ENCODE data around the gene XYLB. TPM values are rescaled to one million over a fixed set of nuclear protein-coding genes. Genes with fewer than 3 reads are reported as not detected.

XYLB gene
- total and polyA plus RNA-seq, 3 experiments from 2014 or later: 0.15 to 6.2 (median 5.7) TPM

- H3K27me3 Mint-ChIP-seq: no peaks in the 10 kb centered on the region
- H3K9me3 Mint-ChIP-seq: no peaks in the 10 kb centered on the region
- Histone ChIP-seq H3K27me3 (ENCODE audit: insufficient read depth, low read length, poor library complexity, severe bottlenecking) (no peaks in the 10 kb centered on the region), H3K27ac (ENCODE audit: low read depth, low read length) (no peak overlapping the region), H3K36me3 (ENCODE audit: insufficient read depth, low read length) (no peaks in the 10 kb centered on the region), H3K9me3 (ENCODE audit: low read length) (no peaks in the 10 kb centered on the region), H3K4me1 (ENCODE audit: insufficient read depth, low read length) (no peaks in the 10 kb centered on the region), H3K4me3 (ENCODE audit: low read length) (no peak overlapping the region)
- CTCF ChIA-PET: interaction anchor here (1.2 to 1.3 kb wide), 2 partner anchors 15 to 16 kb away, joined by 3 to 4 read pairs; partner anchors contain the start of gene XYLB
- H3K4me3 Mint-ChIP-seq: no peak overlapping the region
- H3K36me3 Mint-ChIP-seq: peaks cover 0 to 2% (median 0%) of the 10 kb centered on the region in 3 donors
- DNase-seq: no peak
- peaks cover 7 to 11% (median 11%) of the 10 kb centered on the region in 3 donors for H3K4me1 Mint-ChIP-seq
- POLR2A ChIA-PET: no interaction called here
- no peak overlapping the region for H3K27ac Mint-ChIP-seq
These were observed 14.9 kb downstream of the XYLB start for GRCh38 chr3:38361496-38361895.

DNA sequence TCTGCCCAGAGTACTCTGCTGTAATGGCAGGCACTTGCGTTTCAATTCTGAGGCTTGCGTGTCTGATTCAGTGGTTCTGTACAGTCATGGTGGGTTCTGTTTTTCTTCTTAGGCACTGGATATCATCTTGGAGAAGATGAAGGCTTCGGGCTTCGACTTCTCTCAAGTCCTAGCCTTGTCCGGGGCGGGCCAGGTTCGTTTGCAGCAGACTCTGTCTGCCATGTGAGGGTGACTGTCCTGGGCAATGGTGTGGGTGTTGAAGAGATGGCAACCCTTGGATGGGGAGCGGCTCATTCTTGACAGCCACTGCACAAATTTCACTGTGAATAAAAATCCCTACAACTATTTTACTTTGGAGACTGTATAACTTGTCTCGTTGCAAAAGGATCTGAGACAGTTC, 16.2 kb downstream of the XYLB start:
- Histone ChIP-seq H3K9me3 (ENCODE audit: low read length) (no peaks in the 10 kb centered on the region), H3K36me3 (ENCODE audit: insufficient read depth, low read length) (no peaks in the 10 kb centered on the region), H3K4me1 (ENCODE audit: insufficient read depth, low read length) (no peaks in the 10 kb centered on the region), H3K27ac (ENCODE audit: low read depth, low read length) (no peak overlapping the region), H3K27me3 (ENCODE audit: insufficient read depth, low read length, poor library complexity, severe bottlenecking) (no peaks in the 10 kb centered on the region), H3K4me3 (ENCODE audit: low read length) (no peak overlapping the region)
- Mint-ChIP-seq H3K27ac (no peak overlapping the region), H3K4me3 (no peak overlapping the region), H3K9me3 (no peaks in the 10 kb centered on the region), H3K27me3 (no peaks in the 10 kb centered on the region), H3K4me1 (peaks cover 7 to 11% (median 11%) of the 10 kb centered on the region in 3 donors), H3K36me3 (peaks cover 0 to 2% (median 0%) of the 10 kb centered on the region in 3 donors)
- POLR2A ChIA-PET: no interaction called here
- DNase-seq: no peak
- CTCF ChIA-PET: no interaction called here

- H3K4me3 ChIP-seq (ENCODE audit: low read length): no peak overlapping the region
- Mint-ChIP-seq H3K27me3 (no peaks in the 10 kb centered on the region), H3K4me3 (no peak overlapping the region), H3K27ac (no peak overlapping the region), H3K4me1 (peaks cover 7 to 11% (median 11%) of the 10 kb centered on the region in 3 donors), H3K36me3 (peaks cover 0 to 9% (median 2%) of the 10 kb centered on the region in 3 donors), H3K9me3 (peaks cover 0 to 4% (median 0%) of the 10 kb centered on the region in 5 donors)
- POLR2A ChIA-PET: no interaction called here
- no peak overlapping the region for H3K27ac ChIP-seq (ENCODE audit: low read depth, low read length)
- no peaks in the 10 kb centered on the region for H3K9me3 ChIP-seq (ENCODE audit: low read length)
- CTCF ChIA-PET: interaction anchor here (1.4 kb wide), 1 partner anchor 18 kb away, joined by 6 read pairs; the partner anchor contains the start of gene XYLB
- no peaks in the 10 kb centered on the region for H3K4me1 ChIP-seq (ENCODE audit: insufficient read depth, low read length)
- H3K36me3 ChIP-seq (ENCODE audit: insufficient read depth, low read length): no peaks in the 10 kb centered on the region
- no peaks in the 10 kb centered on the region for H3K27me3 ChIP-seq (ENCODE audit: insufficient read depth, low read length, poor library complexity, severe bottlenecking)
- DNase-seq: no peak
These were observed 18.3 kb downstream of the XYLB start for GRCh38 chr3:38364721-38365400.

GRCh38 chr3:38365469-38366062, 19.0 kb downstream of the XYLB start:
- no peak for DNase-seq
- H3K4me3 Mint-ChIP-seq: no peak overlapping the region
- H3K4me3 ChIP-seq (ENCODE audit: low read length): no peak overlapping the region
- no peaks in the 10 kb centered on the region for H3K36me3 ChIP-seq (ENCODE audit: insufficient read depth, low read length)
- ChIA-PET CTCF (interaction anchor here (1.4 kb wide), 1 partner anchor 19 kb away, joined by 6 read pairs; the partner anchor contains the start of gene XYLB), POLR2A (interaction anchor here (0.7 kb wide), 1 partner anchor 19 kb away, joined by 5 read pairs; the partner anchor contains the start of gene XYLB)
- H3K4me1 ChIP-seq (ENCODE audit: insufficient read depth, low read length): no peaks in the 10 kb centered on the region
- H3K27ac Mint-ChIP-seq: no peak overlapping the region
- H3K9me3 ChIP-seq (ENCODE audit: low read length): no peaks in the 10 kb centered on the region
- no peaks in the 10 kb centered on the region for H3K27me3 Mint-ChIP-seq
- H3K27ac ChIP-seq (ENCODE audit: low read depth, low read length): no peak overlapping the region
- H3K27me3 ChIP-seq (ENCODE audit: insufficient read depth, low read length, poor library complexity, severe bottlenecking): no peaks in the 10 kb centered on the region
- H3K4me1 Mint-ChIP-seq: peaks cover 7 to 13% (median 11%) of the 10 kb centered on the region in 3 donors
- peaks cover 0 to 4% (median 0%) of the 10 kb centered on the region in 5 donors for H3K9me3 Mint-ChIP-seq
- H3K36me3 Mint-ChIP-seq: peaks cover 0 to 9% (median 2%) of the 10 kb centered on the region in 3 donors

- Histone ChIP-seq H3K9me3 (ENCODE audit: low read length) (no peaks in the 10 kb centered on the region), H3K27me3 (ENCODE audit: insufficient read depth, low read length, poor library complexity, severe bottlenecking) (no peaks in the 10 kb centered on the region), H3K36me3 (ENCODE audit: insufficient read depth, low read length) (no peaks in the 10 kb centered on the region), H3K4me1 (ENCODE audit: insufficient read depth, low read length) (no peaks in the 10 kb centered on the region), H3K27ac (ENCODE audit: low read depth, low read length) (no peak overlapping the region), H3K4me3 (ENCODE audit: low read length) (no peak overlapping the region)
- POLR2A ChIA-PET: interaction anchor here (0.7 kb wide), 1 partner anchor 20 kb away, joined by 5 read pairs; the partner anchor contains the start of gene XYLB
- CTCF ChIA-PET: no interaction called here
- Mint-ChIP-seq H3K9me3 (peaks cover 0 to 4% (median 0%) of the 10 kb centered on the region in 5 donors), H3K36me3 (peaks cover 0 to 9% (median 2%) of the 10 kb centered on the region in 3 donors), H3K27ac (no peak overlapping the region), H3K4me1 (peaks cover 7 to 15% (median 11%) of the 10 kb centered on the region in 3 donors), H3K4me3 (no peak overlapping the region), H3K27me3 (no peaks in the 10 kb centered on the region)
- DNase-seq: no peak
These were observed 19.5 kb downstream of the XYLB start for GRCh38 chr3:38366082-38366481.

DNA sequence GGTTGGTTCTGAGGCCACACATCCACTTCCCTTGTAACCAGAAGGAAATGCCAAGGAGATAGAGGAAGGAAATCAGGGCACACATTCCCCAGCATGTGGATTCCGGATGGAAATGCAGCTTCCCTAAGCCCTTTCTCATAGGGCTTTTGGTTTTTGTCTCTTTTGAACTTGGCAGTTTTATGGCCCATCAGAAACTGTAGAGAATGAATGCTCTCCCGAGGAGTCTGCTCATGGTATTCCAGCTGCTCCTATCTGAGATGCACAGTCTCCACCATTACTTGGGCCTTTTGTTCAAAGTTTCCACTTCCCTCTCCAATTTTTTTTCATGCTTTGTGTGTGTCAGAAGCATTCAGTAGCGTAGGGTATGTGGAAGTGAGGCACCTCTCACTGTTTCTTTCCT, 21.2 kb downstream of the XYLB start:
- Mint-ChIP-seq H3K9me3 (peaks cover 0 to 4% (median 0%) of the 10 kb centered on the region in 5 donors), H3K27ac (no peak overlapping the region), H3K4me1 (peaks cover 9 to 15% (median 12%) of the 10 kb centered on the region in 3 donors), H3K36me3 (peaks cover 0 to 9% (median 2%) of the 10 kb centered on the region in 3 donors), H3K27me3 (no peaks in the 10 kb centered on the region), H3K4me3 (no peak overlapping the region)
- POLR2A ChIA-PET: no interaction called here
- Histone ChIP-seq H3K9me3 (ENCODE audit: low read length) (no peaks in the 10 kb centered on the region), H3K4me3 (ENCODE audit: low read length) (no peak overlapping the region), H3K36me3 (ENCODE audit: insufficient read depth, low read length) (no peaks in the 10 kb centered on the region), H3K4me1 (ENCODE audit: insufficient read depth, low read length) (peaks cover 7% of the 10 kb centered on the region), H3K27me3 (ENCODE audit: insufficient read depth, low read length, poor library complexity, severe bottlenecking) (no peaks in the 10 kb centered on the region), H3K27ac (ENCODE audit: low read depth, low read length) (no peak overlapping the region)
- no peak for DNase-seq
- CTCF ChIA-PET: interaction anchor here (1.6 to 1.9 kb wide), 2 partner anchors 13 to 21 kb away, joined by 3 to 6 read pairs; partner anchors contain the start of gene XYLB

GRCh38 chr3:38368238-38368637, 21.7 kb downstream of the XYLB start:
- Mint-ChIP-seq H3K4me1 (peaks cover 13 to 20% (median 17%) of the 10 kb centered on the region in 3 donors), H3K27ac (peak overlapping the region in 1 of 8 donors; percentile 54), H3K4me3 (no peak overlapping the region), H3K36me3 (peaks cover 0 to 9% (median 2%) of the 10 kb centered on the region in 3 donors), H3K27me3 (no peaks in the 10 kb centered on the region), H3K9me3 (peaks cover 0 to 4% (median 0%) of the 10 kb centered on the region in 5 donors)
- CTCF ChIA-PET: interaction anchor here (1.6 to 1.9 kb wide), 2 partner anchors 13 to 22 kb away, joined by 3 to 6 read pairs; partner anchors contain the start of gene XYLB
- Histone ChIP-seq H3K4me3 (ENCODE audit: low read length) (no peak overlapping the region), H3K4me1 (ENCODE audit: insufficient read depth, low read length) (peaks cover 12% of the 10 kb centered on the region), H3K9me3 (ENCODE audit: low read length) (no peaks in the 10 kb centered on the region), H3K27me3 (ENCODE audit: insufficient read depth, low read length, poor library complexity, severe bottlenecking) (no peaks in the 10 kb centered on the region), H3K36me3 (ENCODE audit: insufficient read depth, low read length) (no peaks in the 10 kb centered on the region), H3K27ac (ENCODE audit: low read depth, low read length) (no peak overlapping the region)
- POLR2A ChIA-PET: no interaction called here
- no peak for DNase-seq

DNA sequence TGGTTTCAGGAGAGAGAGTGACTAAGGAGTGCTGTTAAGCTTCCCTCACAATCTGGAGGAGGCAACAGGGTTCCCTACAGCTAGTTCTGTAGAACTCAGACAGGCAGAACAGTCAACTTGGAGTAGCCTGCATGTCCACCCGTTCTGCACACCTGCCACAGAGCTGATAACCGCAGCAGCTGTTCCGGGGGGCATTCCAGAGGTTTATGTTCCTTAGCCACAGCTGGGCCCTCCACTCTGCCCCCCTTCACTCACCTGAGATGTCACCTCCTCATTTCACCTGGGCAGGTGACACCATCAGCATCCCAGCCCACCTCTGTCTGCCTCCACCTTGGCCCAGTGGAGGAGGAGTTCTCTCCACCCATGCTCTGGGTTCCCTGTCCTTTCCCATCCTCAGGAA, 22.6 kb downstream of the XYLB start:
- Histone ChIP-seq H3K4me1 (ENCODE audit: insufficient read depth, low read length) (peaks cover 22% of the 10 kb centered on the region), H3K9me3 (ENCODE audit: low read length) (no peaks in the 10 kb centered on the region), H3K27me3 (ENCODE audit: insufficient read depth, low read length, poor library complexity, severe bottlenecking) (no peaks in the 10 kb centered on the region), H3K27ac (ENCODE audit: low read depth, low read length) (no peak overlapping the region), H3K4me3 (ENCODE audit: low read length) (no peak overlapping the region), H3K36me3 (ENCODE audit: insufficient read depth, low read length) (no peaks in the 10 kb centered on the region)
- H3K36me3 Mint-ChIP-seq: peaks cover 0 to 9% (median 2%) of the 10 kb centered on the region in 3 donors
- no peak overlapping the region for H3K27ac Mint-ChIP-seq
- H3K4me1 Mint-ChIP-seq: peaks cover 22 to 25% (median 23%) of the 10 kb centered on the region in 3 donors
- peaks cover 0 to 4% (median 0%) of the 10 kb centered on the region in 5 donors for H3K9me3 Mint-ChIP-seq
- no peak for DNase-seq
- ChIA-PET CTCF (interaction anchor here (1.9 kb wide), 1 partner anchor 23 kb away, joined by 6 read pairs; the partner anchor contains the start of gene XYLB), POLR2A (no interaction called here)
- no peaks in the 10 kb centered on the region for H3K27me3 Mint-ChIP-seq
- no peak overlapping the region for H3K4me3 Mint-ChIP-seq
